Activated CD8-positive, alpha-beta memory T cell treated with anti-CD3 and anti-CD28 coated beads, Interleukin-2, amount 50 U/mL, for 1 hour (primary cell): ENCODE results near the gene AQP1.

Experiments
- DNase-seq: peaks from one replicate; pipeline ENCODE4 v3.0.0-alpha.2; 2020; ENCODE audit errors: extremely low read depth

Gene AQP1

GRCh38 chr7:30974605-30975255 lies 63.1 kb downstream of the AQP1 start:
- DNase-seq = no peak
